ENCODE data around the gene YARS2.
"Not testable (repeated sequence)": the region's sequence is repeated elsewhere in the genome, so short reads cannot be mapped to it uniquely, and the experiment has no call there.

YARS2 gene

GRCh38 chr12:32743264-32743663, 12.4 kb downstream of the YARS2 start:
- no peak for DNase-seq

GRCh38 chr12:32742133-32742532, 13.6 kb downstream of the YARS2 start:
- no peak for DNase-seq

GRCh38 chr12:32739279-32739678, 16.4 kb downstream of the YARS2 start:
- no peak for DNase-seq

- DNase-seq, result no peak
These were observed 18.0 kb downstream of the YARS2 start for GRCh38 chr12:32737715-32738114.

- no peak for DNase-seq
These were observed 19.3 kb downstream of the YARS2 start for GRCh38 chr12:32736445-32736844.

GRCh38 chr12:32734952-32735351, 20.7 kb downstream of the YARS2 start:
- DNase-seq, result no peak

- DNase-seq, result no peak
These were observed 28.5 kb downstream of the YARS2 start for GRCh38 chr12:32727237-32727636.

GRCh38 chr12:32726286-32726685, 29.4 kb downstream of the YARS2 start:
- no peak for DNase-seq

GRCh38 chr12:32725308-32725707, 30.4 kb downstream of the YARS2 start:
- not testable (repeated sequence) for DNase-seq

GRCh38 chr12:32718926-32719325, 36.8 kb downstream of the YARS2 start:
- no peak for DNase-seq

GRCh38 chr12:32714772-32715171, 40.9 kb downstream of the YARS2 start:
- DNase-seq, result no peak

GRCh38 chr12:32708926-32709325, 46.8 kb downstream of the YARS2 start:
- DNase-seq, result no peak

- DNase-seq, result no peak
These were observed 49.2 kb downstream of the YARS2 start for GRCh38 chr12:32706335-32707024.

GRCh38 chr12:32705783-32706182, 49.9 kb downstream of the YARS2 start:
- no peak for DNase-seq

GRCh38 chr12:32702946-32703345, 52.8 kb downstream of the YARS2 start:
- DNase-seq, result no peak

- DNase-seq, result peak; percentile 33
These were observed 53.2 kb downstream of the YARS2 start for GRCh38 chr12:32702473-32702872.

GRCh38 chr12:32699437-32699836, 56.3 kb downstream of the YARS2 start:
- DNase-seq, result not testable (repeated sequence)

- DNase-seq, result peak; percentile 27
These were observed 57.4 kb downstream of the YARS2 start for GRCh38 chr12:32698285-32698684.

GRCh38 chr12:32697445-32697844, 58.3 kb downstream of the YARS2 start:
- no peak for DNase-seq
